Measurements from ENCODE around the gene FAM184A. TPM values are rescaled to one million over a fixed set of nuclear protein-coding genes. Genes with fewer than 3 reads are reported as not detected.

Gene FAM184A
- total and polyA plus RNA-seq, 2 experiments from 2014 or later, result 13.7 to 18.6 TPM

- TF ChIP-seq ZNF462 (CRISPR knock-in tag; IDR thresholded peaks at IDR 0.05) (no peak), ETS1 (IDR thresholded peaks at IDR 0.05) (no peak), CREB1 (CRISPR knock-in tag; IDR thresholded peaks at IDR 0.05; ENCODE audit: low read depth) (no peak), POLR2AphosphoS5 (IDR thresholded peaks at IDR 0.05; ENCODE audit: low read depth) (no peak)
Observed at GRCh38 chr6:119083007-119083406, 4.5 kb upstream of the FAM184A start (continued).

- peaks cover 10% of the 10 kb centered on the region for H3K4me1 ChIP-seq (ENCODE audit: insufficient read depth)
- H3F3A ChIP-seq (replicated peaks; ENCODE audit: low read depth), result peaks cover 7% of the 10 kb centered on the region; the same call in 1 of the 2 replicates
- Mint-ChIP-seq H3K9me3 (peaks cover 38% of the 10 kb centered on the region), H3K27me3 (ENCODE audit: insufficient read depth, low read depth, poor library complexity) (peaks cover 22% of the 10 kb centered on the region), H3K36me3 (ENCODE audit: low read depth) (peaks cover 30% of the 10 kb centered on the region), H3K27ac (no peak overlapping the region), H3K4me1 (peaks cover 23% of the 10 kb centered on the region), H3K4me3 (peak overlapping the region; percentile 93)
- no peak for DNase-seq (ENCODE audit: low spot score)
- peaks cover 38% of the 10 kb centered on the region for H3K27me3 ChIP-seq (ENCODE audit: insufficient read depth)
- peaks cover 8% of the 10 kb centered on the region for H3K36me3 ChIP-seq (ENCODE audit: insufficient read depth)
- ATAC-seq, result no peak
- H2AFZ ChIP-seq, result peak overlapping the region; percentile 96
- peak overlapping the region; percentile 94 for H3K4me2 ChIP-seq
- H3K9me2 ChIP-seq (ENCODE audit: insufficient read depth), result no peaks in the 10 kb centered on the region
- H4K20me1 ChIP-seq (replicated peaks; ENCODE audit: insufficient read depth), result 0 out of 2 replicates have a peak, but pooled peaks cover 5% of the 10 kb centered on the region
- H3K27ac ChIP-seq (ENCODE audit: low read depth), result no peak overlapping the region
- 0 out of 2 replicates have a peak, but pooled peaks cover 3% of the 10 kb centered on the region for H3K79me2 ChIP-seq (replicated peaks; ENCODE audit: insufficient read depth)
- H3K4me3 ChIP-seq, result peak overlapping the region; percentile 69
- TF ChIP-seq ETS1 (IDR thresholded peaks at IDR 0.05) (no peak), EZH2 (IDR thresholded peaks at IDR 0.05; ENCODE audit: low read depth, unreplicated experiment) (no peak), JUNB (IDR thresholded peaks at IDR 0.05; ENCODE audit: unreplicated experiment) (no peak), ZNF331 (CRISPR knock-in tag; IDR thresholded peaks at IDR 0.05; ENCODE audit: low read depth) (no peak), ZNF114 (CRISPR knock-in tag; IDR thresholded peaks at IDR 0.05) (no peak), EZH2phosphoT487 (IDR thresholded peaks at IDR 0.05; ENCODE audit: unreplicated experiment) (no peak), STAT1 (IDR thresholded peaks at IDR 0.05; ENCODE audit: unreplicated experiment) (no peak), CREB1 (CRISPR knock-in tag; IDR thresholded peaks at IDR 0.05; ENCODE audit: low read depth) (no peak)
Observed at GRCh38 chr6:119079283-119079809, 882 bp upstream of the FAM184A start.

All from GM23338 (cell line).